GM15510 (cell line): ENCODE results near the gene COL6A6.

Experiments used
- POLR2A ChIP-seq: IDR thresholded peaks from 3 replicates; pipeline ENCODE4 v1.6.1; 2011; ENCODE audit warnings: borderline replicate concordance; ENCODE audit not compliant: insufficient read length; ENCODE audit errors: extremely low read depth

The COL6A6 gene

GRCh38 chr3:130519754-130520153 lies 2.8 kb downstream of the COL6A6 start:
- no peak for TF ChIP-seq POLR2A

- TF ChIP-seq POLR2A, result no peak
Measured at GRCh38 chr3:130522399-130522798, 5.4 kb downstream of the COL6A6 start.

- TF ChIP-seq POLR2A, result no peak
Measured at GRCh38 chr3:130527426-130527825, 10.4 kb downstream of the COL6A6 start.

GRCh38 chr3:130528120-130528519 lies 11.1 kb downstream of the COL6A6 start:
- no peak for TF ChIP-seq POLR2A

GRCh38 chr3:130529486-130530215 lies 12.7 kb downstream of the COL6A6 start:
- no peak for TF ChIP-seq POLR2A

GRCh38 chr3:130533247-130533646 lies 16.3 kb downstream of the COL6A6 start:
- TF ChIP-seq POLR2A, result no peak

- no peak for TF ChIP-seq POLR2A
Measured at GRCh38 chr3:130537673-130538304, 20.8 kb downstream of the COL6A6 start.

- no peak for TF ChIP-seq POLR2A
Measured at GRCh38 chr3:130539005-130539404, 22.0 kb downstream of the COL6A6 start.

GRCh38 chr3:130543322-130543721 lies 26.3 kb downstream of the COL6A6 start:
- TF ChIP-seq POLR2A, result no peak

GRCh38 chr3:130546920-130547679 lies 30.1 kb downstream of the COL6A6 start:
- no peak for TF ChIP-seq POLR2A

GRCh38 chr3:130548356-130548755 lies 31.4 kb downstream of the COL6A6 start:
- TF ChIP-seq POLR2A, result no peak

GRCh38 chr3:130557336-130558035 lies 40.5 kb downstream of the COL6A6 start:
- TF ChIP-seq POLR2A, result no peak

- TF ChIP-seq POLR2A, result no peak
Measured at GRCh38 chr3:130558366-130558765, 41.4 kb downstream of the COL6A6 start.

- no peak for TF ChIP-seq POLR2A
Measured at GRCh38 chr3:130565224-130565623, 48.2 kb downstream of the COL6A6 start.
